HG03439 (cell line): ENCODE results near the gene ACR.

Experiments
- ATAC-seq: cut with Tn5 transposase; IDR thresholded peaks from one replicate; pipeline ENCODE4 v1.9.1; 2021; ENCODE audit warnings: mild to moderate bottlenecking, moderate library complexity; ENCODE audit not compliant: unreplicated experiment

ACR gene

DNA sequence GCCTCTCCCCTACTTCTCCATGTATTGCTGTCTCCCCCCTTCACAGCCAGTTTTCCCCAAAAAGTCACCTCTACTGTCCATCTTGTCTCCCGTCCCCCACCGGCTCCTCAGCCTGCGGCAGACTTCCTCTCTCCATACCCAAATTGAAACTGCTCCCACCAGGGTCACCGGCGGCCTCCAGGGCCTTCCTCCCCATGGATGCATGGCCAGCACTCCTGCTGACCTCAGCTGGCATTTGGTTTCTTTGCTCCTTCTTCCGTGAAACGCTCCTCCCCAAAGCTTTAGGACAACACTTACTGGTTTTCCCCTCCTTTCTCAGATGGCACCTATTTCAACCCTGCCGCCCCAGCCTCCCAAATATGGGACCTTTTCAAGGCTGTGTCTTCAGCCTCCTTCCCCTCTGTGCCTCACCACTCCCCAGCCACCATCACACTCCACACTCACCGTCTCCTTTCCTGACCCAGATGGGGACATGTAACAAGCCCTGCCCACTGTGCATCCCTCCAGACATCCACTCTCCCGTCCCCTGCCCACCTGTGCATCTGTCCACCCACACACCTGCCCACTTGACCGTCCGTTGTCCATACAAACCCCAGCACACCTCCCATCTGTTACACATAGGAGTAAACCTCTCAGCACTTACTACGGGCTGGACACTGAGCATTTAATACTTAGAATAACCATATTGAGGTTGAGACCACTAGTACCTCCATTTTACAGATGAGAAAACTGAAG is 21.5 kb upstream of the ACR start:
- no peak for ATAC-seq

GRCh38 chr22:50717709-50718351 is 20.2 kb upstream of the ACR start:
- ATAC-seq = no peak

- ATAC-seq = no peak
These were observed 19.7 kb upstream of the ACR start for GRCh38 chr22:50718352-50718709.

GRCh38 chr22:50719814-50720300 is 18.1 kb upstream of the ACR start:
- ATAC-seq = no peak

- ATAC-seq = no peak
These were observed 17.4 kb upstream of the ACR start for GRCh38 chr22:50720301-50721256.

DNA sequence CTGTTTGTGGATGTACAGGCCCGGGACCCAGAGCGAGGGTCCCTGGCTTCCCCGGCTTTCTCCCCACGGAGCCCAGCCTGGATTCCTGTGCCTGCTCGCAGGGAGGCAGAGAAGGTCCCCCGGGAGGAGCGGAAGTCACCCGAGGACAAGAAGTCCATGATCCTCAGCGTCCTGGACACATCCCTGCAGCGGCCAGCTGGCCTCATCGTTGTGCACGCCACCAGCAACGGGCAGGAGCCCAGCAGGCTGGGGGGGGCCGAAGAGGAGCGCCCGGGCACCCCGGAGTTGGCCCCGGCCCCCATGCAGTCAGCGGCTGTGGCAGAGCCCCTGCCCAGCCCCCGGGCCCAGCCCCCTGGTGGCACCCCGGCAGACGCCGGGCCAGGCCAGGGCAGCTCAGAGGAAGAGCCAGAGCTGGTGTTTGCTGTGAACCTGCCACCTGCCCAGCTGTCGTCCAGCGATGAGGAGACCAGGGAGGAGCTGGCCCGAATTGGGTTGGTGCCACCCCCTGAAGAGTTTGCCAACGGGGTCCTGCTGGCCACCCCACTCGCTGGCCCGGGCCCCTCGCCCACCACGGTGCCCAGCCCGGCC is 16.7 kb upstream of the ACR start:
- no peak for ATAC-seq

GRCh38 chr22:50722048-50722701 is 15.8 kb upstream of the ACR start:
- no peak for ATAC-seq

GRCh38 chr22:50722716-50723428 is 15.1 kb upstream of the ACR start:
- ATAC-seq = no peak

DNA sequence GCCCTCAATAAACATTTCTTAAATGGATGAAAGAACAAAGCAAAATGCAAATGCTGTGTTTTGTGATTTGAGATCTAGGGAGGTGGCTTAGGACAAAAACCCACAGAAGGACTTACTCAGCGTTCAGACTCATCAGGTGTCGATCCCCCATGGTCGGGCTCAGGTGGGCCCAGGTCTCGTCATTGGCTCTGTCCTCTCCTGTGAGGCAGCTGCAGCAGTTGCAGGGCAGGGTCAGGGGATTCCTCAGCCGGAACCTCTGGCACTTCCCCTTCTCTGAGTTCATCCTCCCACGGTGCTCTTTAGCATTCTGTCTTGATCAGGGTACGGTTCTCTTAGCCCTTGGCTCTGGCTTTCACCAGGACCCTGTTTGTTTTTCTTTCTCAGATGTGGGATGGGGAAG is 14.0 kb upstream of the ACR start:
- ATAC-seq = no peak

GRCh38 chr22:50724616-50725015 is 13.4 kb upstream of the ACR start:
- ATAC-seq = no peak

GRCh38 chr22:50725597-50725996 is 12.4 kb upstream of the ACR start:
- no peak for ATAC-seq

GRCh38 chr22:50726643-50727340 is 11.2 kb upstream of the ACR start:
- no peak for ATAC-seq

DNA sequence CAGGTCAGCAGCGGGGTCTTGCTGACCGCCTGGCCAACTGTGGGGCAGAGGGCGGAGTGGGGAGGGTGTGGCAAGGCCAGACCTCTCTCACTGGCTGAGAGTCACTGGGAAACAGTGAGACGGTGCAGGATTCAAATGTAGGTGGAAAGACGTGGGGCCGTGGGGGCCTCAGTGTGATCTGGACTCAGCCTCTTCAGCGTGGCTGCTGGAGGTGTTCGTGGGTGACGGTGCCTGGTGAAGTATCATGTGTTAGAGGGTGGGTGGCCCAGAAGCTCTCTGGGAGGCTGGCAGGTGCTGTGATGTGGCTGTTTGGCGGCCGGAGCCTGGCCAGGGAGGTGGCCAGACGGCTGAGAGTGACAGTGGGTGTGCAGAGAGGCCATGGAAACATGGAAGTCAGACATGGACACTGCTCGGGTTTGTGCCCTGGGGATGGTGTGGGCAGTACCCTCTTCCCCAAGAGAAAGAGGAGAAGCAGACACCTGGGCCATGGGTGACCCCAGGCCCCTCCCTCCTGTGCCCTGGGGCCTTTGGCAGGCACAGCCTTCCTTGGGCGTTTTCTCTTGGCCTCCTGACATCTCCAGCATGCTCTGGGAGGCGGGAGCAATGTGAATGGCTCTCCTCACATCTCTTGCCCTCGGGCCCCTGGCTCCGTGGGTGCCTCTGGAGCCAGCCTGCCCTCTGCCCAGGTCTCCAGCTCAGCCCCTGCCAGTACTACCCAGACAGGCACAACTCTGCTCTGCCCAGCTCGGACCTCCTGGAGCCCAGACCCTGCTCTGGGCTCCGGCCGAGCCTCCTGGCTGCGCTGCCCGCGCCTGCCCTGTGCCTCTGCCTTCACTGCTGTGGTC is 10.1 kb upstream of the ACR start:
- ATAC-seq = no peak

GRCh38 chr22:50728523-50728931 is 9.5 kb upstream of the ACR start:
- no peak for ATAC-seq

- ATAC-seq = no peak
These were observed 8.5 kb upstream of the ACR start for GRCh38 chr22:50729391-50730012.

- no peak for ATAC-seq
These were observed 7.8 kb upstream of the ACR start for GRCh38 chr22:50730013-50730891.
